ENCODE results near the gene NAT14.
A peak's percentile ranks its signal among the peaks of the same experiment; 100 is the strongest.

The NAT14 gene

GRCh38 chr19:55471266-55471665 is 13.7 kb upstream of the NAT14 start:
- peak; percentile 54 for DNase-seq (ENCODE audit: low spot score)

GRCh38 chr19:55472463-55472862 is 12.5 kb upstream of the NAT14 start:
- DNase-seq (ENCODE audit: low spot score) = peak; percentile 92

- DNase-seq (ENCODE audit: low spot score) = peak; percentile 13
Observed at GRCh38 chr19:55473225-55474012, 11.6 kb upstream of the NAT14 start.

GRCh38 chr19:55474269-55475265 is 10.4 kb upstream of the NAT14 start:
- peak; percentile 54 for DNase-seq (ENCODE audit: low spot score)

GRCh38 chr19:55476100-55476775 is 8.8 kb upstream of the NAT14 start, which contains the start of gene ZNF628:
Gene ZNF628, plus strand, starts transcription at chr19:55476617. Its CDS starts 3,294 bp downstream, at chr19:55479911.
- DNase-seq (ENCODE audit: low spot score) = peak; percentile 95

GRCh38 chr19:55477905-55478304 is 7.1 kb upstream of the NAT14 start:
- DNase-seq (ENCODE audit: low spot score) = no peak

- DNase-seq (ENCODE audit: low spot score) = no peak
Observed at GRCh38 chr19:55478364-55478763, 6.6 kb upstream of the NAT14 start.

GRCh38 chr19:55479045-55479444 is 5.9 kb upstream of the NAT14 start:
- no peak for DNase-seq (ENCODE audit: low spot score)

GRCh38 chr19:55479451-55480230 is 5.3 kb upstream of the NAT14 start:
- no peak for DNase-seq (ENCODE audit: low spot score)

- no peak for DNase-seq (ENCODE audit: low spot score)
Observed at GRCh38 chr19:55481148-55481793, 3.7 kb upstream of the NAT14 start.

GRCh38 chr19:55481794-55482155 is 3.2 kb upstream of the NAT14 start:
- no peak for DNase-seq (ENCODE audit: low spot score)

GRCh38 chr19:55482156-55482961 is 2.6 kb upstream of the NAT14 start:
- DNase-seq (ENCODE audit: low spot score) = no peak

- no peak for DNase-seq (ENCODE audit: low spot score)
Observed at GRCh38 chr19:55482967-55483705, 1.9 kb upstream of the NAT14 start.

GRCh38 chr19:55483706-55484592 is 1.0 kb upstream of the NAT14 start:
- DNase-seq (ENCODE audit: low spot score) = no peak

- DNase-seq (ENCODE audit: low spot score) = no peak
Observed at GRCh38 chr19:55485439-55486011, 537 bp downstream of the NAT14 start.

GRCh38 chr19:55486043-55486970 is 1.3 kb downstream of the NAT14 start:
- DNase-seq (ENCODE audit: low spot score) = no peak

Data from LoVo (cell line).